GM12878 (cell line): Measurements from ENCODE around the gene AQP2. TPM values are rescaled to one million over a fixed set of nuclear protein-coding genes. Genes with fewer than 3 reads are reported as not detected.

ENCODE experiments used
- ATAC-seq: fragments of 200-7000 bp; cut with Tn5 transposase; 3 replicates; pipeline ENCODE4 v1.9.1; 2020; ENCODE audit warnings: mild to moderate bottlenecking, moderate library complexity
- BruUV-seq: library from RNA; stranded (reverse); fragments of 400-500 nt; replicated peaks from 2 replicates; lab custom pipeline; 2021; lab: Mats Ljungman, UMichigan
- CTCF ChIA-PET: fragments of 300-600 bp; sonication (Branson Sonifier 250); formaldehyde crosslinking; extraction: SDS; loops from one replicate; lab custom pipeline; 2021; ENCODE audit warnings: inconsistent platforms; lab: Yijun Ruan, JAX
- POLR2A ChIA-PET: fragments of 350-600 bp; formaldehyde crosslinking; extraction: SDS; loops from one replicate; lab custom pipeline; 2021; ENCODE audit warnings: inconsistent platforms; lab: Charles Lee
- RAD21 ChIA-PET: fragments of 300-600 bp; sonication (Branson Sonifier 250); formaldehyde crosslinking; loops from one replicate; lab custom pipeline; 2023; ENCODE audit warnings: antibody characterized with exemption; ENCODE audit not compliant: unreplicated experiment; lab: Charles Lee
- SMC1A ChIA-PET: fragments of 300-600 bp; sonication (Branson Sonifier 250); formaldehyde crosslinking; loops from one replicate; lab custom pipeline; 2023; ENCODE audit not compliant: unreplicated experiment, uncharacterized antibody; lab: Charles Lee
- DNase-seq: peaks from one replicate; pipeline ENCODE4 v3.0.0-alpha.2; 2011; ENCODE audit warnings: low read depth, low spot score
- FAIRE-seq: peaks from 3 replicates; lab custom pipeline; 2011; peaks lifted over from hg19 to GRCh38; lab: Jason Lieb, UNC
- H2AFZ ChIP-seq: 2 replicates; pipeline ENCODE4 v1.6.0; 2011; ENCODE audit warnings: low read depth, low read length, control low read depth; ENCODE audit not compliant: control insufficient read depth
- H3K27ac ChIP-seq: 2 replicates; pipeline ENCODE4 v1.5.1; 2011; ENCODE audit warnings: control low read depth; ENCODE audit not compliant: control insufficient read depth, insufficient read depth
- H3K27me3 ChIP-seq, 2 experiments: replicated peaks in 1 of 2; 2 replicates each; pipeline versions ENCODE4 v1.6.0 to v1.6.1; 2011; ENCODE audit warnings: low read length in 1 of 2; ENCODE audit not compliant: control insufficient read depth in 2 of 2, insufficient read depth in 2 of 2
- H3K36me3 ChIP-seq, 2 experiments: 2 replicates each; pipeline ENCODE4 v1.5.1; 2011; ENCODE audit warnings: low read length in 1 of 2; ENCODE audit not compliant: control insufficient read depth in 2 of 2, insufficient read depth in 2 of 2
- H3K4me1 ChIP-seq: 2 replicates; pipeline ENCODE4 v1.6.1; 2011; ENCODE audit warnings: mild to moderate bottlenecking, low read length, moderate library complexity, mixed read lengths; ENCODE audit not compliant: control insufficient read depth, insufficient read depth
- H3K4me2 ChIP-seq: 2 replicates; pipeline ENCODE4 v1.6.0; 2011; ENCODE audit warnings: control low read depth; ENCODE audit not compliant: control insufficient read depth, insufficient read depth
- H3K4me3 ChIP-seq: fragments of 200-600 bp; sonication (generic); 2 replicates; pipeline ENCODE4 v1.5.1; 2016
- H3K79me2 ChIP-seq: 2 replicates; pipeline ENCODE4 v1.6.0; 2011; ENCODE audit warnings: low read length; ENCODE audit not compliant: control insufficient read depth, insufficient read depth
- H3K9ac ChIP-seq: 2 replicates; pipeline ENCODE4 v1.8.0; 2011; ENCODE audit warnings: low read length, control low read depth, mixed read lengths; ENCODE audit not compliant: control insufficient read depth, insufficient read depth
- H3K9me3 ChIP-seq: replicated peaks from 3 replicates; pipeline ENCODE4 v1.5.1; 2011; ENCODE audit warnings: mild to moderate bottlenecking, low read length; ENCODE audit not compliant: control insufficient read depth, insufficient read depth
- H4K20me1 ChIP-seq: 2 replicates; pipeline ENCODE4 v1.6.0; 2011; ENCODE audit not compliant: control insufficient read depth, insufficient read depth
- EED ChIP-seq: sonication (generic); IDR thresholded peaks from 2 replicates; pipeline ENCODE4 v1.6.1; 2016; ENCODE audit warnings: antibody characterized with exemption, low read depth
- EZH2 ChIP-seq: IDR thresholded peaks from 2 replicates; pipeline ENCODE4 v1.6.1; 2012; ENCODE audit warnings: low read depth, mild to moderate bottlenecking, control low read depth, inconsistent platforms, low read length, borderline replicate concordance; ENCODE audit not compliant: control insufficient read depth
- GABPA ChIP-seq: IDR thresholded peaks from 2 replicates; pipeline ENCODE4 v1.6.1; 2014; ENCODE audit warnings: antibody characterized with exemption, low read depth, mild to moderate bottlenecking, inconsistent platforms
- IRF3 ChIP-seq: fragments of 450-650 bp; IDR thresholded peaks from 2 replicates; pipeline ENCODE4 v1.6.1; 2014; ENCODE audit warnings: mild to moderate bottlenecking
- MTA2 ChIP-seq: fragments of 450-650 bp; IDR thresholded peaks from 2 replicates; pipeline ENCODE4 v1.6.1; 2016; ENCODE audit warnings: low read depth, mild to moderate bottlenecking, moderate library complexity
- MTA3 ChIP-seq: IDR thresholded peaks from 2 replicates; pipeline ENCODE4 v1.6.1; 2012; ENCODE audit warnings: low read length, inconsistent platforms, borderline replicate concordance
- NR2F1 ChIP-seq: fragments of 450-650 bp; conservative IDR thresholded peaks from 2 replicates; pipeline ENCODE4 v1.6.1; 2017; ENCODE audit warnings: mild to moderate bottlenecking
- SIX5 ChIP-seq: IDR thresholded peaks from 2 replicates; pipeline ENCODE4 v1.6.1; 2011; ENCODE audit warnings: mild to moderate bottlenecking, low read depth, low read length, moderate library complexity; ENCODE audit not compliant: severe bottlenecking
- WGBS: methylation state at CpG from one replicate; pipeline ENCODE4 v1.1.6; 2016; ENCODE audit warnings: low lambda C conversion rate; ENCODE audit not compliant: insufficient replicate concordance, insufficient coverage; ENCODE audit errors: missing lambda C conversion rate; 5-methylcytosine and 5-hydroxymethylcytosine counted together
- in situ Hi-C: fragments of 300-500 bp; cut with MboI; formaldehyde crosslinking; loops from 9 replicates; pipeline ENCODE4 v1.14.3; 2018; ENCODE audit warnings: mixed read lengths
- intact Hi-C: fragments of 100-400 bp; cut with micrococcal nuclease; formaldehyde crosslinking; loops from one replicate; pipeline ENCODE4 v1.14.2; 2022; ENCODE audit not compliant: unreplicated experiment
- polyA plus RNA-seq, 11 experiments: library from polyadenylated mRNA; depleted of rRNA in 4 of 11; unstranded in 6 of 11; stranded (reverse) in 5 of 11; fragments of >200 nt; fragmentation: Nextera tagmentation in 4 of 11; fragmentation: Illumina TruSeq in 1 of 11; extraction: Ambion mirVana in 4 of 11; extraction: Trizol in 1 of 11; gene quantifications; 1 replicate in 1 of 11; 2 replicates in 10 of 11; pipeline versions ENCODE4 v1.2.1 to v1.2.3, GENCODE V29; 2011 to 2016; ENCODE audit warnings: inconsistent platforms in 2 of 11, missing spikeins in 2 of 11, low read depth in 1 of 11
- total RNA-seq, 4 experiments: library from RNA; depleted of rRNA in 3 of 4; stranded (reverse); fragments of >200 nt in 3 of 4; fragmentation: Illumina TruSeq in 1 of 4; extraction: Trizol in 1 of 4; gene quantifications; 2 replicates each; pipeline versions ENCODE4 v1.2.1 to v1.2.3, GENCODE V29; 2013 to 2021

AQP2 gene
- total and polyA plus RNA-seq, 10 of the 15 experiments (the other 5 are each of a cell fraction or from before 2014, with no cell fraction given) = not detected

DNA sequence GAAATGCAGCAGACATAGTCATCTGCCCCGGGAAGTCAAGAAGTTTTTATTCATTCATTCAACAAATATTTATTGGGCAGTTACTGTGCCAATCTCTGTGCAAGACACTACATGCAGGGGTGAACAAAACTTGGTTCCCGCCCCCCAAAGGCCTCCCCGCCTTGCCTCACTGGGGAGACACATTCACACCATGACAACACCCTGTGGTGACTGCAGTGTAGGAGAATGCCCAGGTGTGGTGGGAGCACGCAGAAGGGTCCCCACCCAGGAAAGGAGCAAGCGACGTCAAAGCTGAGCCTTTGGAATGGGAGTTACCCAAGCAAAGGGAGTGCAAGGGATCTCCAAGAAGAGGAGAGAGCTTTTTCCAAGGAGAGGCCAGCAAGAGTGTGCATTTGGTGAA is 20.6 kb downstream of the AQP2 start (continued):
- TF ChIP-seq EED (no peak), GABPA (no peak)

- Histone ChIP-seq H3K4me1 (peaks cover 7% of the 10 kb centered on the region), H2AFZ (no peak overlapping the region), H3K27ac (no peak overlapping the region), H3K36me3 (no peaks in the 10 kb centered on the region), H3K27me3 (peaks cover 4 to 5% of the 10 kb centered on the region in 2 experiments; a peak in 2 of 4 replicates), H3K79me2 (no peaks in the 10 kb centered on the region), H3K9me3 (no peaks in the 10 kb centered on the region), H4K20me1 (no peaks in the 10 kb centered on the region), H3K4me2 (no peak overlapping the region), H3K4me3 (no peak overlapping the region), H3K9ac (no peak overlapping the region)
- DNase-seq (no peak), ATAC-seq (no peak), FAIRE-seq (no peak)
- CTCF ChIA-PET = interaction anchor here (1.0 kb wide), 1 partner anchor 105 kb away, joined by 3 read pairs; no protein-coding TSS in a partner anchor
- intact Hi-C loops (no loop called here), in situ Hi-C loops (loop anchor here (5.0 kb wide), 1 partner anchor 95 kb away; no protein-coding TSS in a partner anchor)
- RAD21 ChIA-PET = interaction anchor here (1.0 kb wide), 1 partner anchor 99 kb away, joined by 3 read pairs; no protein-coding TSS in a partner anchor
- WGBS = 81% methylated on average over 9 of the region's 9 CpGs
- no peak for TF ChIP-seq SIX5
- no peak for TF ChIP-seq MTA3
- TF ChIP-seq MTA2 = no peak
- TF ChIP-seq EZH2 = no peak
- TF ChIP-seq IRF3 = no peak
- no peak for TF ChIP-seq NR2F1
- BruUV-seq = no TSS peak
- POLR2A ChIA-PET = no interaction called here
- SMC1A ChIA-PET = no interaction called here
Measured at GRCh38 chr12:49972129-49972528, 21.6 kb downstream of the AQP2 start.
